Dedifferentiated amniotic fluid mesenchymal stem cell (primary cell): Measurements from ENCODE around the gene IP6K3.

Source experiments
- DNase-seq: peaks from one replicate; pipeline ENCODE4 v3.0.0-alpha.2; 2016; ENCODE audit errors: extremely low spot score

Gene IP6K3

GRCh38 chr6:33759887-33760629 is 13.4 kb upstream of the IP6K3 start:
- no peak for DNase-seq

- DNase-seq: no peak
Measured at GRCh38 chr6:33758815-33759216, 12.1 kb upstream of the IP6K3 start.

GRCh38 chr6:33757906-33758305 is 11.2 kb upstream of the IP6K3 start:
- DNase-seq: no peak

GRCh38 chr6:33757113-33757512 is 10.4 kb upstream of the IP6K3 start:
- DNase-seq: no peak

- no peak for DNase-seq
Measured at GRCh38 chr6:33756211-33756954, 9.7 kb upstream of the IP6K3 start.

GRCh38 chr6:33755070-33755869 is 8.6 kb upstream of the IP6K3 start:
- no peak for DNase-seq

GRCh38 chr6:33754222-33754621 is 7.5 kb upstream of the IP6K3 start:
- no peak for DNase-seq

- DNase-seq: no peak
Measured at GRCh38 chr6:33752646-33753015, 5.9 kb upstream of the IP6K3 start.

GRCh38 chr6:33751771-33752645 is 5.3 kb upstream of the IP6K3 start:
- DNase-seq: no peak

- DNase-seq: no peak
Measured at GRCh38 chr6:33750244-33750991, 3.7 kb upstream of the IP6K3 start.

GRCh38 chr6:33749401-33749800 is 2.7 kb upstream of the IP6K3 start:
- DNase-seq: no peak

- no peak for DNase-seq
Measured at GRCh38 chr6:33748841-33749240, 2.1 kb upstream of the IP6K3 start.

GRCh38 chr6:33747823-33748222 is 1.1 kb upstream of the IP6K3 start:
- no peak for DNase-seq

- no peak for DNase-seq
Measured at GRCh38 chr6:33746036-33746600, 587 bp downstream of the IP6K3 start.

GRCh38 chr6:33745548-33745947 is 1.2 kb downstream of the IP6K3 start:
- DNase-seq: no peak

GRCh38 chr6:33744895-33745546 is 1.7 kb downstream of the IP6K3 start:
- no peak for DNase-seq

GRCh38 chr6:33744001-33744848 is 2.5 kb downstream of the IP6K3 start:
- DNase-seq: peak; percentile 68

GRCh38 chr6:33742837-33743236 is 3.9 kb downstream of the IP6K3 start:
- no peak for DNase-seq

GRCh38 chr6:33742092-33742491 is 4.6 kb downstream of the IP6K3 start:
- no peak for DNase-seq
